Stimulated activated CD8-positive, alpha-beta memory T cell treated with anti-CD3 and anti-CD28 coated beads, Interleukin-12 subunit alpha, Interleukin-12 subunit beta, amount 100 ng/mL, for 24 hours (primary cell): ENCODE data around the gene TIMP2.
A peak's percentile ranks its signal among the peaks of the same experiment; 100 is the strongest.

Experiments used
- DNase-seq: peaks from one replicate; pipeline ENCODE4 v3.0.0-alpha.2; 2020; ENCODE audit errors: extremely low read depth

The TIMP2 gene

DNA sequence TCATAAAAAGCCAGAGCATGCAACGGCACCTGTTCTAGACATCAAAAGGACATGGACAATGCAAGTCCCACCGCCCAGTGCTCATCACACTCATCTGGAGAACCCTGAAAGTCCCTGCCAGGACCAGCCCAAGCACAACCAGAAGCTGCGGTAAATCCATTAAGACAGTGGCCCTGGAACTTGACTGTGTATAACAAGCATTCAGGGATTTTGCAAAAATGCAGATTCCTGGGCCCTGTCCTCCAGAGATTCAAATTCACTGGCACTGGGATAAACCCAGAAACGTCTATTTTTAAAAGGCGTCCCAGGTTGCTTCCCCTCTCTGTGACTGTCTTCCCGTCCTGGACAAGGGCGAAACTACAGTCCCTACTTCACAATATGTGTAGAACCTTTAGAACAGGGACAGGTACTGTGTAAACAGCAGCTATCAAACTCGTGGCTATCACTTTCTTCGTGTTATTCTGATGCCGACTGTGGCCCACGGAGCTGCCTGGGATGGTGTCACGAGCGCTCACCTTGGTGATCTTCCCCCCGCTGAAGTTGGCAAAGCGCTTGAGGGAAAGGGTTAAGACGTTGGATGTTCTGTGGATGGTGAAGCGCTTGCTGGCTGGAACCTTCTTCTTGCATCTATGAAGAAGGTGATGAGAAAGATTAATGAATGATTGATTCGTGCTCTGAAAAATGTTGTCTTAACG is 106.9 kb downstream of the TIMP2 start:
- DNase-seq, result no peak

DNA sequence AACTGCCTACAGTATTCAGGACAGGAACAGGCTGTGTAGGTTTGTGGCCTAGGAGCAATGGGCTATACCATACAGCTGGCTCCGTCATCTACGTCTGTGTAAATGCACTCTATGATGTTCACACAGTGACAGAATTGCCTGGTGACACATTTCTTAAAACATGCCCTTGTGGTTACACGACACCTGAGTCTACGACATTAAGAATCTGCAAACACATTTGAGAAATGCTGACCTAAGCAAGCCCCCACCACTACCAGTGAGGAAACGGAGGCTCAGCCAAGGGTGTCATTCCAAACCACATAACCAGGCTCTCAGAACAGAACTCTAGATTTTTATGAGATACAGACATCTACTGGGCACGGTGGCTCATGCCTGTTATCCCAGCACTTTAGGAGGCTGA is 108.1 kb downstream of the TIMP2 start:
- DNase-seq, result peak; percentile 45

DNA sequence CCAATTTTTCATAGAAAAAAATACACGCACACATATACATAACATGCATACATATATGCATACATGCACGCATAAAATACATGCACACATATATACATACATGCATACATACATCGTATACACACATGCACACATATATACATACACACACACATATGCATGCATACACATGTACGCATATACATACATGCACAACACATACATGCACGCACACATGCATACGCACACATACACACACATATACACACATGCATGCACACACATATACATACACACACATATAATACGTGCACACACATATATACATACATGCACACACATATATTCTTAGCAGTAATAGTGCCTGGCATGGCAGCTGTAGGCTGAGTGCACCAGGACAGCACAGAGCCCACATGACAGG is 109.5 kb downstream of the TIMP2 start:
- no peak for DNase-seq

DNA sequence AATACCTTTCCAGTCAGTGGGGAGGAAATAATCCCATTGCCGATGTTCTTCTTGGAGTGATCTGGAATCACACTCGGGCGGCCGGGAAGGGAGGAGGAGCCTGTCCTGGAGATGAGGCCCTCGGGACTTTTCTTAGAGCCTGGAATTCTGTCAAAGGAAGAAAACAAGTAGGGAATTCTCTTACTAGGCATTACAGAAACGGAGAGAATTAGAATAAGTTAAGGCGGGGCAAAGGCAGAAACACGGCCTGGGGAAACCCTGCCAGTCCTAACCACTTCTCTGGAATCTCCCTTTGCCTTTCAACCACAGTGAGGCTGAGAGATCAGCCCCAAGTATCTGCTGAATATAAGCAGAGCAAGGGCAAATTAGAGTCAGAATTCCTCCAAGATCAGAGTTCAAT is 112.3 kb downstream of the TIMP2 start:
- DNase-seq, result no peak

- DNase-seq, result no peak
These were observed 117.0 kb downstream of the TIMP2 start for GRCh38 chr17:78808163-78808562.

GRCh38 chr17:78806451-78806850 is 118.7 kb downstream of the TIMP2 start:
- no peak for DNase-seq

DNA sequence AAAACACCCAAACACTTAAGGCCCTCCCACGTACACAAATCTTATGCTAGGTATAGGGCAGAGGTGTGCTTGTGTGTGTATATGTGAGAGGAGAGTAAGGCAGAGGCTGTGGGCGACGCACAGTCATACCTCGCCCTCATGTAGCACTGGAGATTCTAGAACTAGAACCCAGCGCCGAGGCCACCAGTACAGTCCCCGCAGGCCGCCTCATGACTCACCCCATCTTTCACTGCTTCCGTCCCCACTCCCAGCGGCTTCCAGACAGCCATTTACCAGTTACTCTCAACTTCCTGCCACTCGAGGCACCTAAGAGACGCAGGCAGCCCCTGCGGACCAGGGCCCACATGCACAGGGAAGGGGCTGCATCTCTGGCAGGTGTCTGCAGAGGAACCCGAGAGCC is 119.9 kb downstream of the TIMP2 start:
- peak; percentile 36 for DNase-seq

- DNase-seq, result no peak
These were observed 120.4 kb downstream of the TIMP2 start for GRCh38 chr17:78804777-78805176.

GRCh38 chr17:78803186-78803845 is 121.9 kb downstream of the TIMP2 start:
- DNase-seq, result no peak
